Measurements from ENCODE around the gene POLR1C. TPM values are rescaled to one million over a fixed set of nuclear protein-coding genes. Genes with fewer than 3 reads are reported as not detected.

POLR1C gene
- total RNA-seq, 1 donor from 2014 or later: 39.5 TPM

GRCh38 chr6:43477235-43478007, 39.5 kb upstream of the POLR1C start, which contains the start of gene TJAP1:
Gene TJAP1 (plus strand): TSS chr6:43477570. CDS start chr6:43499002, 21,432 bp downstream.
- Mint-ChIP-seq H3K9me3 (no peaks in the 10 kb centered on the region), H3K4me3 (peak within 1 kb of the TSS; percentile 88), H3K4me1 (peaks cover 39% of the 10 kb centered on the region), H3K36me3 (no peaks in the 10 kb centered on the region), H3K27ac (peak within 1 kb of the TSS; percentile 99), H3K27me3 (ENCODE audit: low read depth) (no peaks in the 10 kb centered on the region)
- DNase-seq (ENCODE audit: low spot score in 2 of 2, unreplicated experiment in 2 of 2): peak; percentile 95 to 98
- TF ChIP-seq, protein P1, sequence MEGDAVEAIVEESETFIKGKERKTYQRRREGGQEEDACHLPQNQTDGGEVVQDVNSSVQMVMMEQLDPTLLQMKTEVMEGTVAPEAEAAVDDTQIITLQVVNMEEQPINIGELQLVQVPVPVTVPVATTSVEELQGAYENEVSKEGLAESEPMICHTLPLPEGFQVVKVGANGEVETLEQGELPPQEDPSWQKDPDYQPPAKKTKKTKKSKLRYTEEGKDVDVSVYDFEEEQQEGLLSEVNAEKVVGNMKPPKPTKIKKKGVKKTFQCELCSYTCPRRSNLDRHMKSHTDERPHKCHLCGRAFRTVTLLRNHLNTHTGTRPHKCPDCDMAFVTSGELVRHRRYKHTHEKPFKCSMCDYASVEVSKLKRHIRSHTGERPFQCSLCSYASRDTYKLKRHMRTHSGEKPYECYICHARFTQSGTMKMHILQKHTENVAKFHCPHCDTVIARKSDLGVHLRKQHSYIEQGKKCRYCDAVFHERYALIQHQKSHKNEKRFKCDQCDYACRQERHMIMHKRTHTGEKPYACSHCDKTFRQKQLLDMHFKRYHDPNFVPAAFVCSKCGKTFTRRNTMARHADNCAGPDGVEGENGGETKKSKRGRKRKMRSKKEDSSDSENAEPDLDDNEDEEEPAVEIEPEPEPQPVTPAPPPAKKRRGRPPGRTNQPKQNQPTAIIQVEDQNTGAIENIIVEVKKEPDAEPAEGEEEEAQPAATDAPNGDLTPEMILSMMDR (IDR thresholded peaks at IDR 0.05; ENCODE audit: unreplicated experiment): no peak

DNA sequence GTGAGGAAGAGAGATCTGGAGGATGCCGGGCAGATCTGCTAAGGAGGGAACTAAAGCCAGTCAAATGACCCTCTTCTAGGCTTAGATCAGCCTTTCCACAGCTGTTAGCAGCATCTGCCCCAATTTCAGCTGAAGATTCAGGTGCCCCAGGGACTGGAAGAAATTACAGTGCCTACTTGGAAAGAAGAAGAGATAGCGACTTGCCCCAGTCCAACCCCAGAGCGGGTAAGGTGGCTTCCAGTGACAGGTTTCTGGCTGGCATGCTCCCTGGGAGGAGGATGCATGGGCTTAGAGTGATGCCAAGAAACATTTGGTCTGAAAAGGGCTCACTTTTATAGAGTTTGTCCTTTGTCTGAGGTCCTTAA, 38.9 kb upstream of the POLR1C start:
- Mint-ChIP-seq H3K4me1 (peaks cover 40% of the 10 kb centered on the region), H3K27me3 (ENCODE audit: low read depth) (no peaks in the 10 kb centered on the region), H3K9me3 (no peaks in the 10 kb centered on the region), H3K36me3 (no peaks in the 10 kb centered on the region), H3K4me3 (peak overlapping the region; percentile 88), H3K27ac (peak overlapping the region; percentile 99)
- DNase-seq (ENCODE audit: low spot score in 2 of 2, unreplicated experiment in 2 of 2): no peak
- TF ChIP-seq, protein P1 (IDR thresholded peaks at IDR 0.05; ENCODE audit: unreplicated experiment): no peak

- H3K4me1 Mint-ChIP-seq: peaks cover 40% of the 10 kb centered on the region
- DNase-seq (ENCODE audit: low spot score in 2 of 2, unreplicated experiment in 2 of 2): no peak
- TF ChIP-seq, protein P1 (IDR thresholded peaks at IDR 0.05; ENCODE audit: unreplicated experiment): no peak
- no peak overlapping the region for H3K4me3 Mint-ChIP-seq
- H3K27me3 Mint-ChIP-seq (ENCODE audit: low read depth): no peaks in the 10 kb centered on the region
- H3K27ac Mint-ChIP-seq: no peak overlapping the region
- H3K36me3 Mint-ChIP-seq: no peaks in the 10 kb centered on the region
- H3K9me3 Mint-ChIP-seq: no peaks in the 10 kb centered on the region
Measured at GRCh38 chr6:43481075-43481474, 35.8 kb upstream of the POLR1C start.

DNA sequence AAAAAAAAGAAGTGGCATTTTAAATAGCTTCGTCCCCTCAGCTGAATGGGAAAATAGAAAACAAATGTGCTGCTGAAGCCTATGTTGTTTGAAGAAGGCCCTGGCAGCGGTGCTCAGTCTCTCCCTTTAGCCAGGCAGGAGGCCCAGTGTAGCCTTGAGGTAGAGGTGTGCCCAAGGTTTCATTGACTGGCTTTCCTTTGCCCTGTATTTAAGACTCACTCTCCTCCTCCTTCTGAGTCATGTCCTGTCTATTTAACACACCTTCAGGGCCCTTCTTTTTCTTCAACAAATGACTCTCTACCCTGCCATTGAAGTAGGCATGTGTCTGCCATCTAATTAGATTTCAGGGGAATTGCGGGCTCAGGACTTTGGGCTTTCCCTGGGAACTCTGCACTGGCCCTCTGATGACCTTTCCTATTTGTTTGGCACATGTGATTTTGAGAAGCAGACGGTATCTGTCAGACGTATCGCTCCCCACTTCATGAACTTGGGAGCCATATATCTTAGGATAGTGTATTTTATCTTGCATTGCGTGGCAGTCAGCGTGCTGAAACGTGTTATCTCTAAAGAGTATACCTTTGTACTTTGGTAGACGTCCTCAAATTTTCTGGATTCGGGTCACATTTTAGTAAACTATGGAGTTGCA, 35.2 kb upstream of the POLR1C start:
- TF ChIP-seq, protein P1 (IDR thresholded peaks at IDR 0.05; ENCODE audit: unreplicated experiment): no peak
- H3K4me3 Mint-ChIP-seq: no peak overlapping the region
- peak overlapping the region; percentile 7 for H3K27ac Mint-ChIP-seq
- no peaks in the 10 kb centered on the region for H3K36me3 Mint-ChIP-seq
- no peaks in the 10 kb centered on the region for H3K27me3 Mint-ChIP-seq (ENCODE audit: low read depth)
- no peak for DNase-seq (ENCODE audit: low spot score in 2 of 2, unreplicated experiment in 2 of 2)
- no peaks in the 10 kb centered on the region for H3K9me3 Mint-ChIP-seq
- H3K4me1 Mint-ChIP-seq: peaks cover 37% of the 10 kb centered on the region

GRCh38 chr6:43488667-43489276, 28.1 kb upstream of the POLR1C start:
- Mint-ChIP-seq H3K27ac (no peak overlapping the region), H3K4me3 (no peak overlapping the region), H3K9me3 (no peaks in the 10 kb centered on the region), H3K4me1 (peaks cover 2% of the 10 kb centered on the region), H3K36me3 (no peaks in the 10 kb centered on the region), H3K27me3 (ENCODE audit: low read depth) (no peaks in the 10 kb centered on the region)
- DNase-seq (ENCODE audit: low spot score in 2 of 2, unreplicated experiment in 2 of 2): no peak
- TF ChIP-seq, protein P1 (IDR thresholded peaks at IDR 0.05; ENCODE audit: unreplicated experiment): no peak

Measured in mesothelial cell of epicardium (in vitro differentiated cells).